CD4-positive, alpha-beta T cell treated with Interleukin-6 at 100 ng/mL for 8 hours (primary cell): Measurements from ENCODE around the gene CP.
"Not testable (repeated sequence)": the region's sequence is repeated elsewhere in the genome, so short reads cannot be mapped to it uniquely, and the experiment has no call there.

Experiments
- DNase-seq: peaks from one replicate; pipeline ENCODE4 v3.0.0-alpha.2; 2020; ENCODE audit warnings: mixed read lengths, low spot score

The CP gene

DNA sequence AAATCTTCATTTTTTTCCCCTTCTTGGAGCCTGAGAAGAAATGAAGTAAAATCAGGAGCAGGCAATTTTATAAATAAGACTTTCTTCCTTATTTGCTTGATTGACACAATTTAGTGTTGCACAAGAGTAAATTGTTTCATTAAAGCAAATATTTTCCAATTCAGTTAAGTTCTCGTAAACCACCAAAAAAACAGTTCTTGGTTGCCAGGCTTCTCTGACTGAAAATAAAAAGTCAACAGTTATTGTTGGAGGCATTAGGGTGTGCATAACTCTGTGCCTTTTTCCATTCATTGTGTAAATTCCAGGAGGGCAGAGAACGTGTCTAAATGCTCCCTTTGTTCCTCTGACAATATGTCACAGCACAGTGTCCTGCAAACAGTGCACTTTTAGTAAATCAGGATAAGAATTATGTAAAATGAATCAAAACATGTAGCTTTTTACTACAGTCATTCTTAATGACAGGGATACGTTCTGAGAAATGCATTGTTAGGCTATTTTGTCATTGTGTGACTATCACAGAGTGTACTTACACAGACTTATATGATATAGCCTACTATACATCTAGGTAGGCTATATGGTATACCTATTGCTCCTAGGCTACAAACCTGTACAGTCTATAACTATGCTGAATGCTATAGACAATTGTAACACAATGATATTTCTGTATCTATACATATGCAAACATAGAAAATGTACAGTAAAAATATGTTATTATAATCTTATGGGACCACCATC is at the start of gene CP:
TSS of gene CP (minus strand) at position 47 of the 735 bp plus-strand sequence. CDS start at position 10, 37 bp downstream.
- DNase-seq = no peak

DNA sequence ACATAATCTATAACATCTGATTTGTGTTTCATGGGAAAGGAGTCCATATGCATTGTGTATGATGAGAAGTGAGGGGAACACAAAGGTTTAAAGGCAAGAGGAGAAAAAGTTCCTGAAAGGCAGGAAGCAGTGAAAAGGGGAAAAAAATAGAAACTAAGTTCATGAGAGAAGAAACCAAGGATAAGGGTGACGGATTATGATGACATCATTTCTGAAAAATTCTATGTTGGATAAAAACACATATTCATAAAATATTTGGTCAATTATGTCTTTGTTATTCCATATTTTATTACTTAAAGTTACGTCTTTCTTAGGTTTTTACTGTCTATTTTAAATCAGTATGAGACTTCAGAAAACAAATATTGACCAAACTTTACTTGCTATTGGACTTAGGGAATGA is 48.6 kb upstream of the CP start:
- DNase-seq = no peak

DNA sequence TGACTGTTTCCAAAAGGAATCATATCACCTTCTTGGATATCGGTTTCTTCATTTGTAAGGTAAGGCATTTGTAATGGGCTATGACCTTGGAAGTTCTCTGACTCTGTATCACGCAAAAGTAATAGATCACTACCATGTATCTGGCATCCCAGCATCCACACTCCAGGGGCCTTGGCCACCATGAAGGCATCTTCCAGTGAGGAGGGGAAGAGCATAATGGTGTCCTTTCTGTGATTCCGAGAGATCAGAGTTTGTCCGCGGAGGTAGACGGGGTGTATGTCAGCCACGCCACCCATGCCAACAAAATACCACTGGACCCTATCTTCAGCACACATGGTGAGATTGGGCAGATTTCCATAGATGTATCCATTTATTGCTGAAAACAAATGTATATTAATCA is 48.1 kb upstream of the CP start:
- no peak for DNase-seq

DNA sequence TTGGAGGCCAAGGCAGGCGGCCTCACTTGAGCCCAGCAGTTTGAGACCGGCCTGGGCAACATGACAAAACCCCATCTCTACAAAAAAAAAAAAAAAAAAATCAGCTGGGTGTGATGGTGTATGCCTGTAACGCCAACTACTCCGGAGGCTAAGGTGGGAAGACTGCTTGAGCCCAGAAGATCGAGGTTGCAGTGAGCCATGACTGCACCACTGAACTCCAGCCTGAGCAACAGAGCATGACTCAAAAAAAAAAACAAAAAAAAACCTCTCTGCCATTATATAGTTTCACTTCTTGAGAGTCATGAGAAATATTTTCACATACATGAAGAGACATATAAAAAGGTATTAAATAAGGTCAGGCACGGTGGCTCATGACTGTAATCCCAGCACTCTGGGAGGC is 45.9 kb upstream of the CP start:
- DNase-seq = no peak

DNA sequence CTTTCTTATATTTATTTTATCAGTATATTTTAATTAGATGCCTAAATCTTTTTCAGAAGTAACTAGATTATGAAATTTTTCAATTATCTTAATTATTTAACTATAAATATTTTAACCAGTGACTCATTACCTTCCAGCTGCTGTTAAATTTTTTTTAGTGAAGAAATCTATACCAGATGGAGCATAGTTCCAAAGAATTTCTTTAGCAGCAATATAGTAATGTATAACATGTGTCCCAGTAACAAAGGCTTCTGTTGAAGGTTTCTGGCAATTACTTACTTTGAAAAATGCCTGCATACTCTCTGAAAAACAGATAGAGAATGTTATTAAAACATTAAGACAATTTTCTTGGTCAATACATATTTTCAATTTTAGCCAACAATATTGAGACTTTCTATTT is 45.1 kb upstream of the CP start:
- DNase-seq = no peak

DNA sequence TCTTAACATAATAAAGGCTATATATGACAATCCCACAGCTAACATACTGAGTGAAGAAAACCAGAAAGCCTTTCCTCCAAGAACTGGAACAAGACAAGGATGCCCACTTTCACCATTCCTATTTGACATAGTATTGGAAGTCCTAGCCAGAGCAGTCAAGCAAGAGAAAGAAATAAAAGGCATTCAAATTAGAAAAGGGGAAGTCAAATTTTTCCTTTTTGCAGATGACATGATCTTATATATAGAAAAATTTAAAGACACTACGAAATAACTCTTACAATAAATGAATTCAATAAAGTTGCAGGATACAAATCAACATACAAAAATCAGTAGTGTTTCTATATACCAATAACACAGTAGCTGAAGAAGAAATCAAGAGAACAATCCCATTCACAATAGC is 42.2 kb upstream of the CP start:
- DNase-seq = no peak

DNA sequence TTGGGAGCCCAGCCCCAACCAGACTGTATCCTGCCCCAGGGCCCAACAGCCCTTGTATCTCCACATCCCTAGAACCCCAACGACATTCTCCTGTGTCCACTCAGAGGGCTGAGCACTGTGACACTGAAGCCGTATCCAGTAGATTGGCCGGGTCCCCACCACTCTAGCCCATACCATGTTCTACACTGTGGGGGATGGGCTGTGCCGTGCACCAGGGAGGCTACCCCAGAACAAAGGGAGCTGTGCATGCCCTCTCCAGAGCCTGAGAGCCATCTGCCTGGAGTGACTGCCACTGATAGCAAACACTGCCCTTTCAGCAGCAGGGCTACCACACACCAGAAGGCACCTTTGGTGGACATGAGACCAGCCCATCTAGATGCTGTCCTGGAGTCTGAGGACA is 37.1 kb upstream of the CP start:
- no peak for DNase-seq

DNA sequence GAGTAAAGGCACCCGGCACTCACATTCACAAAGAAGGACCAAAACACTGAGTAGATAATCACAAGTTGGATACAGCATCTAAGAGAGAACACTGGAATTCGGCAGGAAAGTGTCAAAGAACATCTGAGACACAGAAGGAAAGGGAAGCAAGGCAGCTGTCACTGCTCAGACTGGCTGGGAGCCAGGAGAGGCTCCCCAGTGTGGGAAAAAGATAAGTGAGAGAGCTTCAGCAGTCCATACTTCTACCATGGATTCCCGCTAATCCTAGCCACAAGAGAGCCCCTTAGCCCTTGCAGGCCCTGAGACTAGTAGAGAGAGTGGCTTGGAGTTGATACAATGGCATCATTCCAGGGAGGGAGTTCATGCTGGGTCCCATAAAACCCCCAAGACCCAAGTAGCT is 36.7 kb upstream of the CP start:
- DNase-seq = no peak

DNA sequence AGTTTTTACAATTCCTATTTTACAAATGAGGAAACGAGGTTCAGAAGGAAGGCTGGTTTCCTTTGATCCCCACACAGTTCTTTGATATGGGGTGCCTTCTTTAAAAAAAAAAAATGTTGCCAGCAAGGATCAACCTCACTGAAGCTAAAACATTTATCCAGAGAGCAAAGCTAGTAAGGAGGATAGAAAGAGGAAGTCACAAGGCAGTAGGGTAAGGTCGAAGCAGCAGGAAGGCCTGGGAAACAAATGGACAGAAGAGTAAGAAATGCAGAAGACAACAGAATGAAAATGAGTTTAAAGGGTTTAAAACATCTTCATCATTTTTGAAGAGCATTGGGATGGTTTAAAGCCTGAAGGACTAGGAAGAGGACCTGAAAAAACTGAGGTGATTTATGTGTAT is 30.6 kb upstream of the CP start:
- DNase-seq = no peak

DNA sequence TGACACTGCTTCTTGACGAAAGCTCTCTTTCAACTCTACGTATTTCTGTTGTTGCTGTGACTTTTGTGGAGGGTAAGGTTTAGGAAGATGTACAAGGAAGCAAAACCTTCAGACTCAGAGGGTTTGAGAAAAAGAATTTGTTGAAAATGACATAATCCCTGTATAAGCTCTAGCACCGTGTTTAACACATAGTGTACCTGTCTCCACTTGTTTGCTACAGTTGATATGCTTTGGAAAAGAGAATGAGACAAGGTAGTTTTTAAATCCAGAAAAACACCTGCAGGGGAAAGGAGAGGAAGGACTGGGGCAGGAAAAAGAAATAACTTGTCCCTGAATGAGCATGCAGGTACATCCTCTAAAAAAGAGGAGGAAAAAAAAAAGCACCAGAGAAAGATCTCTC is 29.6 kb upstream of the CP start:
- DNase-seq = no peak

DNA sequence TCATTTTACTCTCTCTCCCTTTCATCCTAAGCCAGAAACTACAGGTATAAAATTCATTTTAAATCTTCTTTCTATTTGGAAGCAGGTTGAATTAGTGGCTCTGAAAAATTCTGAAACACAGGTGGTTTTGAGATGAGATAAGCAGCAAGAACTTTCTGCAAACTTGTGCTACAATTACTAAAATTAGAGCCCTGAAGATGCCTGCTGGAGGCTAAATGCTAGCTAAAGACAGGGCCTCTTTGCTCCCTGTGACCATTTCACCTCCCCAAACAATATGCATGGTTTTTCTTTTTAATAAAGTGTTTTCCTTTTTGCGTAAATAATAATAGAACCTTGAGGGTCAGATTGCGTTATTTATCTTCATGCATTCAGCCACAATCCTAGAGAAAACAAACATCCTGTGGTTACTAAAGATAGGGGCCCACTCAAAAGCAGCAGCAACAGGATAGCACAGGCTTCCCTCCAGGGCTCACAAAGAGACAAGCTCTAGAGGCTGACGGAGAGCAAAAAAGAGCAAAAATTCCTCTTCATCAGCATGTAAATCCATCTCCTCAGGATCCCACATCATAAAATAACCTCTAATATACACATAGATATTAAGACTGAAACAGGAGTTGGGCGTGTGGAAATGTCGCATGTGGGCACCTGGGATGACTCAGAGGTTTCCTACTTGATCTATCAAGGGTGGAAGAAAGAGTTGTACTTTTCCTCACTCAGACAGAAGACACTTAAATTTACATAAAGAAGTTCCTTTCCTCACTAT is 26.5 kb upstream of the CP start:
- DNase-seq = no peak

DNA sequence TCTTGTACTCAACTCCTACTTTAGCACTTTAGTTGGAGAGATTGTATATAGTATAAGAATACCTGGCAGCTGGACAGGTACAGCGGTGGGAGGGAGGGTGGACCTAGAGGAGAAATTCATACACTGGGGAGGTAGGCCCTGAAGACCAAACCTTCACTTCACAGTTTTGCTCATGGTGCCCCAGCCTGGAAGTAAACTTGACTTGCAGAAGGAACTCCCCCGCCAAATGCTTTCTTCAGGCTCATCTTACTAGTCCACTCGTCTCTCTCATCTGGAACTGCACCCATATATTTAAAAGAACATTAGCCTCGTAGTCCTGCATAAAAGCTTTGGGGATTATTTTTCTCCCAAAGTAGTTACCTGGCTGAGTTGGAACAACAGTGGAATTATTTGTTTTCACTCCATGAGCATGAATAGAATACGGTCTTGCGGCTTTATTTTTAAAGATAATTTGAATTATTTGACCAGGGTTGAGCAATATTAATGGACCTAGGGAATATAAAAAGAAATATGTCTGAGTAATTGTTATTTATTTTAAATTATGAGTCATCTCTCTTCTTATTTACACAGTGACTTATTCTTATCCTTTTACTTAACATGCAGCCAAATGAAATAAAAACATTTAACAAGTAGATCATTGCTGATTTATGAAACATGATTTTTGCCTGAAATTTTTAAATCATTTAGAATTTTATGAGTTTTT is 25.5 kb upstream of the CP start:
- DNase-seq = no peak

DNA sequence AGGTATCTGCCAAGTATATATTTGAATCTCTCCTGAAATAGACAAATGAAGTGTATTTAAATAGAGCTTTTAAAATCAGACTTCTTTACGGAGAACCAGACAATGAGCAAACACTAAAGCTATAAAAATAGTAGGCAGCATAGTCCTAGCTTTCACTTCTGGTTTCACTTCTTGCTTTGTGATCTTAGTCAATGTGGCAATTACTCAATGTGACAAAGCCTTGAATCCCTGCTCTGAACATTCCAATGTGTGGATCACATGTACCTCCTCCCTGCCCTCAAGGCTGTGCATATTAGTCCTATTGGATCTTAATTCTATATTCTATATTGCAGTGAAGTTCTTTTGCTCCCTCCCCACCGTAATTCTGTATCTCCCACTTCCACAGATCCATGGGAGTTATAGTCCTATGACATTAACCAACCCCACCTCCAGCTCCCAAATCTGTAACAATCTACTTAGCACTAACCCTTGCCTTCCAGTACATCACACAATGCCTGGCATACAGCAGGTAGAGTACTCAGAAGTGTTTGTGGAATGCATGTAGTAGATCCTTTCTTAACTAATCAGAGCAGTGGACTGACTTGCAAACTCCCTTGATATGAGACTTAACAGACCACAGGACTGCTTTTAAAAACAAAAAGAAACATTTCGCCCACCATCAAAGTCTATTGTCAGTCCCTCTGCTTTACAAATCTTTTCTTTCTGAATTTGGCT is 24.3 kb upstream of the CP start:
- DNase-seq = no peak

DNA sequence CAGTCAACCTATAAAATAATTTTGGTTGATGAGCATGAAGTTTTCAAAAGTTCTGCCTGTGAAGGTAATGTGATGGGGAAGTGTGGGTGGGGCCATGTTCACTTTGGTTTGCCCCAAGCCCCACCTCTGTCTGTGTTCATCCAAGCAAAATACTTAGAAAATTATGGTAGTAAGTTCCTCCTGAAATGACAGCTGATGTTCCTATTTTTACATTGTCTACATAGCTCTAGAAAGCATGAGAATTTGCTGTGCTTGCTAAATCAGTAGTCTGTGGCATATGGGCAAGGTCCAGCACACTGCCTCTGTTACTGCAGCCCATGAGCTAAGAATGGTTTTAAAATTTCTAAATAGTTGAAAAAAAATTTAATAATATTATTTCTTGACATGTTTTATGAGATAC is 21.9 kb upstream of the CP start:
- DNase-seq = no peak

DNA sequence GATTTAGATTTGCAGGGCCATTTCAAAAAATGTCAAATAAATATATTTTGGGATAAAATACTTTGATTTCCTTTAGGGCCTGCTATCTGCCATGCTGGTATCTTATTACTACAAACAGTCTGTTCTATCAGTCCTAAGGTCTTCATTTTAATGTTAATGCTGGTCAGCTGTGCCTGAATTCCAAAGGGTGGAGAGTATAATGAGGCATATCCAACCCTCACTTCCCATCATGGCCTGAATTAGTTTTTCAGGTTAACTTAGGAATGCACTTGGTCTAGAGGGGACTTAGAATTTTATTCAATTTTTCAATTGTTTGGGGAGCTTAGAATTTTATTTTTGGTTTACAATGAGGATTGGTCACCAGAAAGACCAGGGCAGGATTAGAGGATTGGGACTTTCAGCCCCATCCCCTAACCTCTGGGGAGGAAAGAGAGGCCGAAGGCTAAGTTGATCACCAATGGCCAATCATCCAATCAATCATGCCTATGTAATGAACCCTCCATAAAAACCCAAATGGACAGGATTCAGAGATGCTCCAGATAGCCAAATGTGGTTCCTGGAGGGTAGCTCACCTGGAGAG is 17.8 kb upstream of the CP start:
- DNase-seq = no peak

DNA sequence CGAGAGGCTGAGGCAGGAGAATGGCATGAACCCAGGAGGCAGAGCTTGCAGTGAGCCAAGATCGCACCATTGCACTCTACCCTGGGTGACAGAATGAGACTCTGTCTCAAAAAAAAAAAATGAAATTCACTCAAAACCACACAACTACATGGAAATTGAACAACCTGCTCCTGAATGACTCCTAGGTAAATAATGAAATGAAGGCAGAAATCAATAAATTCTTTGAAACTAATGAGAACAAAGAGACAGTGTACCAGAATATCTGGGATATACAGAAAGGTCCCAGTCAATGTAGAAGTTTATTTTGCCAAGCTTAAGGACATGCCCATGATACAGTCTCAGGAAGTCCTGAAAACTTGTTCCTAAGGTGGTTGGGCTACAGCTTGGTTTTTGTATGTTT is 16.6 kb upstream of the CP start:
- DNase-seq = not testable (repeated sequence)

DNA sequence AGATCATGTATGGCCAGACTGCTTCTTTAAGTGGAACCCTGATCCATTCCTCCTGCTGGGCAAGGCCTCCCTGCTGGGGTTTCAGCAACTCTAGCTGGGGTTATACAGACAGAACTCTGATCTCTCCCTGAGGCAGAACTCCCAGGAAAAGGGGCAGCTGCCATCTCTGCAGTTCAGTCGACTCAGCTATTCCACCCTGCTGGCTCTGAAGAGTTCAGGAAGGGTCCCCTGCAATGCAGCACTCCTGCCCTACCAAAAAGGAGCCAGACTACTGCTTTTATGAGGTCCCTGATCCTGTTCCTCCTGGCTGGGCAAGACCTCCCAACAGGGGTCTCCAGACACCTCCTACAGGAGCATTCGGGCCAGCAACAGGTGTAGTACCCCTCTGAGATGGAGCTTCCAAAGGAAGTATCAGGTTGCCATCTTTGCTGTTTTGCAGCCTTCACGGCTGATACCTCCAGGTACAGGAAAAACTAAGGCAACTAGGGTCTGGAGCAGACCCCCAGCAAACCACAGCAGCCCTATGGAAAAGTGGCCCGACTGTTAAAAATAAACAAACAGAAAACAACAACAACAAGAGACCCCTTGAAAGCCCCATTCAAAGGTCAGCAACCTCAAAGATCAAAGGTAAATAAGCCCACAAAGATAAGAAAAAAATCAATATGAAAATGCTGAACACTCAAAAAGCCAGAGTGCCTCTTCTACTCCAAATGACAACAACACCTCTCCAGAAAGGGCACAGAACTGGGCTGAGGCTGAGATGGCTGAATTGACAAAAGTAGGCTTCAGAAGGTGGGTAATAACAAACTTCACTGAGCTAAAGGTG is 14.2 kb upstream of the CP start:
- no peak for DNase-seq

DNA sequence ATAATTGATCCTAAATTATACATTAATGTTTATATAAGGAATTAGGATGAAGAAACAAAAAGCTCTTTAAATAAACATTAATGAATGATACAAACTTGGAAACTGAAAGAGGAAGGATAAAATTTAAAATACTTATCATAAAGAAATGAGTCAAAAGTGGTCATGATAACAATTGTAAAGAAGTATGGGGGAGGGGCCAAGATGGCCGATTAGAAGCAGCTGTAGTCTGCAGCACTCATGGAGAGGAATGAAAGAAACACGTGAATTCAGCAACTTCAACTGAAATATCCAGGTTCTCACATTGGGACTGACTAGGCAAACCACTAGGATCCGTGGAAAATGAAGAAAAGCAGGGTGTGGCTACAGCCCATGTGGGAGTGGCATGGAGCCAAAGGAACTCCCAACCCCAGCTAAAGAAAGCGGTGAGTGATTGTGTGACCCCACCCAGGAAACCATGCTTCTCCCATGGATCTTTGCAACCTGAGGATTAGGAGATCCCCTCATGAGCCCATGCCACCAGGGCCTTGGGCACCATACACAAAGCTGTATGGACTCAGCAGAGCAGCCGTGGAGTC is 13.1 kb upstream of the CP start:
- DNase-seq = no peak

DNA sequence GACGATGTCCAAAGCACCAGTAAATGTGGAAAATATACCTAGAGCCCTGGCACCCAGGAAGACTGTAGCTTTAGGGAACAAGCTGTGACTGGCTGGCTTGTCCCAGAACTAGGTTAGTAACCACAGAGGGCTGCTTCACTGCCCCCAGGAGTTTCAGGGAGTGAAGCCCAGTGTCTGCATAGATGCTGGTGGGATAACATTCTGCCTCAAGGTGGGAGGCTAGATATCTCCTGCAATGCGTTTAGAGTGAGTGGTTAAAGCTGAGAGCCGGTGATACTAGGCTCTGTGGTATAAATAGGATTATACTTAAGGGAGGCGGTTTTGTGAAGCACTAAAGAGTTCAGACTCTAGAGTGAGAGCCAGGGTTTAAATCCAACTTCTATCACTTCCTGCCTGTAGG is 11.7 kb upstream of the CP start:
- no peak for DNase-seq

DNA sequence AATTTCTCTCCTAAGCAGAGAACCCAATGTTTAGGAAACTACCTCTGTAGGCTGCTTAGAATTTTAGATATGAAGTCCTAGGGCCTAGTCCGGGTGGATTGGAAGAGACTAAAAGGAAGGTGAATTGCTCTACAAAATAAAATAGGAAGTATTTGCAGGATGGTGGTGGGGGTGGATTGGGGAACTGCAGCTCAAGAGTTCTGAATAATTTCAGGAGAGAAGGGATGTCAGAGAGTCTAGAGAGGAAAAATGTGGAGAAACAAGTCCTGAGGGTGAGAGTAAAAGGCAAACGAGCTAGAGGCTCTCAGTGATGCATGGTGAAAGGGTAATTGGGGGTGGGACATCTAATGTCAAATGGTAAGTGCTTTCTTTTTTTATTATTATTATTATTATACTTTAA is 10.2 kb upstream of the CP start:
- DNase-seq = no peak
